Stomach smooth muscle (tissue), 2 donors: Measurements from ENCODE around the gene AMDHD2.
"Not testable (repeated sequence)": the region's sequence is repeated elsewhere in the genome, so short reads cannot be mapped to it uniquely, and the experiment has no call there.

Experiments used
- H3K27ac ChIP-seq: one replicate; pipeline ENCODE4 v1.7.0; 2013; ENCODE audit warnings: mild to moderate bottlenecking, low read length, inconsistent platforms
- H3K27me3 ChIP-seq, 2 donors: one replicate each; pipeline ENCODE4 v1.7.0; 2013; ENCODE audit warnings: low read length in 2 of 2; ENCODE audit not compliant: insufficient read depth in 2 of 2, control insufficient read depth in 1 of 2
- H3K36me3 ChIP-seq, 2 donors: one replicate each; pipeline ENCODE4 v1.7.0; 2013; ENCODE audit warnings: low read length in 2 of 2; ENCODE audit not compliant: control insufficient read depth in 2 of 2, insufficient read depth in 2 of 2
- H3K4me1 ChIP-seq: one replicate; pipeline ENCODE4 v1.7.0; 2013; ENCODE audit warnings: low read length; ENCODE audit not compliant: control insufficient read depth, insufficient read depth
- H3K4me3 ChIP-seq, 2 donors: one replicate each; pipeline ENCODE4 v1.7.0; 2013; ENCODE audit warnings: low read length in 2 of 2
- H3K9ac ChIP-seq, 2 donors: one replicate each; pipeline ENCODE4 v1.7.0; 2013; ENCODE audit warnings: low read length in 2 of 2, mild to moderate bottlenecking in 1 of 2
- H3K9me3 ChIP-seq, 2 donors: one replicate each; pipeline ENCODE4 v1.7.0; 2013; ENCODE audit warnings: low read length in 2 of 2; ENCODE audit not compliant: control insufficient read depth in 2 of 2
- donor health status: healthy.
- donor health status: Pancreatic carcinoma.

AMDHD2 gene

GRCh38 chr16:2568573-2568972 lies 48.4 kb downstream of the AMDHD2 start:
- not testable (repeated sequence) for H3K36me3 ChIP-seq, H3K27me3 ChIP-seq, H3K4me1 ChIP-seq, H3K9ac ChIP-seq, H3K27ac ChIP-seq, H3K4me3 ChIP-seq, H3K9me3 ChIP-seq

GRCh38 chr16:2572704-2573103 lies 52.5 kb downstream of the AMDHD2 start:
- not testable (repeated sequence) for H3K36me3 ChIP-seq, H3K27ac ChIP-seq, H3K9ac ChIP-seq, H3K27me3 ChIP-seq, H3K4me1 ChIP-seq, H3K9me3 ChIP-seq, H3K4me3 ChIP-seq

- not testable (repeated sequence) for H3K36me3 ChIP-seq, H3K4me3 ChIP-seq, H3K9me3 ChIP-seq, H3K27me3 ChIP-seq, H3K9ac ChIP-seq, H3K27ac ChIP-seq, H3K4me1 ChIP-seq
These were observed 55.7 kb downstream of the AMDHD2 start for GRCh38 chr16:2575839-2576238.

- H3K4me1 ChIP-seq = not testable (repeated sequence)
These were observed 56.9 kb downstream of the AMDHD2 start for GRCh38 chr16:2577044-2577443.

GRCh38 chr16:2578905-2579304 lies 58.7 kb downstream of the AMDHD2 start:
- not testable (repeated sequence) for H3K27me3 ChIP-seq, H3K36me3 ChIP-seq, H3K4me3 ChIP-seq, H3K27ac ChIP-seq, H3K9me3 ChIP-seq, H3K4me1 ChIP-seq, H3K9ac ChIP-seq

More at GRCh38 chr16:2577044-2577443, 56.9 kb downstream of the AMDHD2 start:
- H3K4me3 ChIP-seq, H3K36me3 ChIP-seq, H3K9me3 ChIP-seq, H3K27ac ChIP-seq, H3K27me3 ChIP-seq, H3K9ac ChIP-seq: not testable (repeated sequence)

- H3K27ac ChIP-seq, H3K36me3 ChIP-seq: not testable (repeated sequence)
These were observed 60.0 kb downstream of the AMDHD2 start for GRCh38 chr16:2580143-2580542.

GRCh38 chr16:2580818-2581217 lies 60.6 kb downstream of the AMDHD2 start:
- H3K9ac ChIP-seq = not testable (repeated sequence)

More at GRCh38 chr16:2580143-2580542, 60.0 kb downstream of the AMDHD2 start:
- H3K4me3 ChIP-seq, H3K4me1 ChIP-seq, H3K9me3 ChIP-seq, H3K27me3 ChIP-seq, H3K9ac ChIP-seq: not testable (repeated sequence)

More at GRCh38 chr16:2580818-2581217, 60.6 kb downstream of the AMDHD2 start:
- H3K36me3 ChIP-seq, H3K27ac ChIP-seq, H3K27me3 ChIP-seq, H3K4me3 ChIP-seq, H3K9me3 ChIP-seq: not testable (repeated sequence)
- peaks cover 13% of the 10 kb centered on the region for H3K4me1 ChIP-seq
